Endothelial cell (in vitro differentiated cells): ENCODE data around the gene MACF1. TPM values are rescaled to one million over a fixed set of nuclear protein-coding genes. Genes with fewer than 3 reads are reported as not detected.

Experiments used
- DNase-seq: peaks from one replicate; pipeline ENCODE4 v3.0.0; 2021; ENCODE audit warnings: low spot score
- H3K27ac Mint-ChIP-seq: one replicate; pipeline ENCODE4 v1.8.0; 2021; ENCODE audit warnings: mixed read lengths, inconsistent platforms; ENCODE audit not compliant: unreplicated experiment
- H3K27me3 Mint-ChIP-seq: one replicate; pipeline ENCODE4 v1.8.0; 2021; ENCODE audit warnings: mild to moderate bottlenecking, moderate library complexity, mixed read lengths, inconsistent platforms; ENCODE audit not compliant: unreplicated experiment
- H3K36me3 Mint-ChIP-seq: one replicate; pipeline ENCODE4 v1.8.0; 2021; ENCODE audit warnings: mild to moderate bottlenecking, low read depth, mixed read lengths, inconsistent platforms; ENCODE audit not compliant: unreplicated experiment
- H3K4me1 Mint-ChIP-seq: one replicate; pipeline ENCODE4 v1.8.0; 2021; ENCODE audit warnings: mild to moderate bottlenecking, mixed read lengths, inconsistent platforms; ENCODE audit not compliant: unreplicated experiment
- H3K4me3 Mint-ChIP-seq: one replicate; pipeline ENCODE4 v1.8.0; 2021; ENCODE audit warnings: mild to moderate bottlenecking, mixed read lengths, inconsistent platforms; ENCODE audit not compliant: unreplicated experiment
- H3K9me3 Mint-ChIP-seq: one replicate; pipeline ENCODE4 v1.8.0; 2021; ENCODE audit warnings: mixed read lengths, inconsistent platforms; ENCODE audit not compliant: unreplicated experiment
- CTCF ChIP-seq: fragments of 200-600 bp; sonication (generic); IDR thresholded peaks from one replicate; pipeline ENCODE4 v1.5.0; 2021; ENCODE audit warnings: antibody characterized with exemption; ENCODE audit not compliant: unreplicated experiment
- total RNA-seq: library from RNA; stranded (reverse); fragmentation: NEBNext Ultra II Directional; extraction: Animal tissue kit (Norgen Biotek cat#: 25700); gene quantifications from one replicate; pipeline ENCODE4 v1.2.1, GENCODE V29; 2021; ENCODE audit not compliant: unreplicated experiment

MACF1 gene
- total RNA-seq, 1 donor from 2014 or later: 511 TPM

- DNase-seq: no peak
- no peaks in the 10 kb centered on the region for H3K9me3 Mint-ChIP-seq
- H3K4me1 Mint-ChIP-seq: peaks cover 65% of the 10 kb centered on the region
- peak overlapping the region; percentile 72 for H3K4me3 Mint-ChIP-seq
- TF ChIP-seq CTCF: no peak
- H3K36me3 Mint-ChIP-seq: peaks cover 4% of the 10 kb centered on the region
- peak overlapping the region; percentile 79 for H3K27ac Mint-ChIP-seq
- peaks cover 4% of the 10 kb centered on the region for H3K27me3 Mint-ChIP-seq
Observed at GRCh38 chr1:39167632-39168209, 36.8 kb upstream of the MACF1 start.

- Mint-ChIP-seq H3K4me1 (peaks cover 71% of the 10 kb centered on the region), H3K27ac (peak overlapping the region; percentile 79), H3K27me3 (peaks cover 4% of the 10 kb centered on the region), H3K36me3 (peaks cover 4% of the 10 kb centered on the region), H3K4me3 (no peak overlapping the region), H3K9me3 (no peaks in the 10 kb centered on the region)
- DNase-seq: no peak
- no peak for TF ChIP-seq CTCF
Observed at GRCh38 chr1:39168301-39169080, 36.0 kb upstream of the MACF1 start.

GRCh38 chr1:39170731-39171667, 33.5 kb upstream of the MACF1 start:
- Mint-ChIP-seq H3K27me3 (peaks cover 4% of the 10 kb centered on the region), H3K27ac (peak overlapping the region; percentile 61), H3K36me3 (peaks cover 4% of the 10 kb centered on the region), H3K9me3 (no peaks in the 10 kb centered on the region), H3K4me3 (no peak overlapping the region), H3K4me1 (peaks cover 66% of the 10 kb centered on the region)
- no peak for TF ChIP-seq CTCF
- no peak for DNase-seq

GRCh38 chr1:39173119-39173994, 31.1 kb upstream of the MACF1 start:
- peaks cover 65% of the 10 kb centered on the region for H3K4me1 Mint-ChIP-seq
- no peak for DNase-seq
- no peaks in the 10 kb centered on the region for H3K9me3 Mint-ChIP-seq
- H3K27ac Mint-ChIP-seq: peak overlapping the region; percentile 86
- peaks cover 4% of the 10 kb centered on the region for H3K36me3 Mint-ChIP-seq
- no peak for TF ChIP-seq CTCF
- H3K27me3 Mint-ChIP-seq: peaks cover 4% of the 10 kb centered on the region
- no peak overlapping the region for H3K4me3 Mint-ChIP-seq
